Neural crest cell (in vitro differentiated cells): Measurements from ENCODE around the gene SYNJ1. TPM values are rescaled to one million over a fixed set of nuclear protein-coding genes. Genes with fewer than 3 reads are reported as not detected.

Experiments used
- DNase-seq: peaks from one replicate; pipeline ENCODE4 v3.0.0; 2021; ENCODE audit warnings: low read depth, mixed read lengths, low spot score
- H3K27ac Mint-ChIP-seq: one replicate; pipeline ENCODE4 v1.8.0; 2021; ENCODE audit warnings: mild to moderate bottlenecking, mixed read lengths; ENCODE audit not compliant: unreplicated experiment
- H3K27me3 Mint-ChIP-seq: 2 replicates; pipeline ENCODE4 v1.8.0; 2021; ENCODE audit warnings: low read depth, mild to moderate bottlenecking, mixed read lengths
- H3K36me3 Mint-ChIP-seq: 2 replicates; pipeline ENCODE4 v1.8.0; 2021; ENCODE audit warnings: low read depth, mild to moderate bottlenecking, mixed read lengths
- H3K4me1 Mint-ChIP-seq: 2 replicates; pipeline ENCODE4 v1.8.0; 2021; ENCODE audit warnings: mixed read lengths
- H3K4me3 Mint-ChIP-seq: one replicate; pipeline ENCODE4 v1.8.0; 2021; ENCODE audit warnings: mild to moderate bottlenecking, mixed read lengths
- H3K9me3 Mint-ChIP-seq: 2 replicates; pipeline ENCODE4 v1.8.0; 2021; ENCODE audit warnings: mixed read lengths
- total RNA-seq: library from RNA; stranded (reverse); gene quantifications from 2 replicates; pipeline ENCODE4 v1.2.1, GENCODE V29; 2021
- TF ChIP-seq, protein P1 (sequence below): fragments of 200-600 bp; sonication (generic); conservative IDR thresholded peaks from 2 replicates; pipeline ENCODE4 v1.5.0; 2021; ENCODE audit warnings: antibody characterized with exemption, mild to moderate bottlenecking

The SYNJ1 gene
- total RNA-seq, 1 donor from 2014 or later: 11.1 TPM

GRCh38 chr21:32693581-32693980, 34.2 kb downstream of the SYNJ1 start:
- Mint-ChIP-seq H3K4me1 (no peaks in the 10 kb centered on the region), H3K36me3 (no peaks in the 10 kb centered on the region), H3K27ac (no peak overlapping the region), H3K27me3 (no peaks in the 10 kb centered on the region), H3K4me3 (no peak overlapping the region), H3K9me3 (no peaks in the 10 kb centered on the region)
- no peak for DNase-seq
- TF ChIP-seq, protein P1, sequence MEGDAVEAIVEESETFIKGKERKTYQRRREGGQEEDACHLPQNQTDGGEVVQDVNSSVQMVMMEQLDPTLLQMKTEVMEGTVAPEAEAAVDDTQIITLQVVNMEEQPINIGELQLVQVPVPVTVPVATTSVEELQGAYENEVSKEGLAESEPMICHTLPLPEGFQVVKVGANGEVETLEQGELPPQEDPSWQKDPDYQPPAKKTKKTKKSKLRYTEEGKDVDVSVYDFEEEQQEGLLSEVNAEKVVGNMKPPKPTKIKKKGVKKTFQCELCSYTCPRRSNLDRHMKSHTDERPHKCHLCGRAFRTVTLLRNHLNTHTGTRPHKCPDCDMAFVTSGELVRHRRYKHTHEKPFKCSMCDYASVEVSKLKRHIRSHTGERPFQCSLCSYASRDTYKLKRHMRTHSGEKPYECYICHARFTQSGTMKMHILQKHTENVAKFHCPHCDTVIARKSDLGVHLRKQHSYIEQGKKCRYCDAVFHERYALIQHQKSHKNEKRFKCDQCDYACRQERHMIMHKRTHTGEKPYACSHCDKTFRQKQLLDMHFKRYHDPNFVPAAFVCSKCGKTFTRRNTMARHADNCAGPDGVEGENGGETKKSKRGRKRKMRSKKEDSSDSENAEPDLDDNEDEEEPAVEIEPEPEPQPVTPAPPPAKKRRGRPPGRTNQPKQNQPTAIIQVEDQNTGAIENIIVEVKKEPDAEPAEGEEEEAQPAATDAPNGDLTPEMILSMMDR: no peak

GRCh38 chr21:32690085-32690484, 37.7 kb downstream of the SYNJ1 start:
- Mint-ChIP-seq H3K9me3 (no peaks in the 10 kb centered on the region), H3K4me1 (no peaks in the 10 kb centered on the region), H3K27me3 (no peaks in the 10 kb centered on the region), H3K4me3 (no peak overlapping the region), H3K27ac (no peak overlapping the region), H3K36me3 (no peaks in the 10 kb centered on the region)
- no peak for DNase-seq
- TF ChIP-seq, protein P1: no peak

DNA sequence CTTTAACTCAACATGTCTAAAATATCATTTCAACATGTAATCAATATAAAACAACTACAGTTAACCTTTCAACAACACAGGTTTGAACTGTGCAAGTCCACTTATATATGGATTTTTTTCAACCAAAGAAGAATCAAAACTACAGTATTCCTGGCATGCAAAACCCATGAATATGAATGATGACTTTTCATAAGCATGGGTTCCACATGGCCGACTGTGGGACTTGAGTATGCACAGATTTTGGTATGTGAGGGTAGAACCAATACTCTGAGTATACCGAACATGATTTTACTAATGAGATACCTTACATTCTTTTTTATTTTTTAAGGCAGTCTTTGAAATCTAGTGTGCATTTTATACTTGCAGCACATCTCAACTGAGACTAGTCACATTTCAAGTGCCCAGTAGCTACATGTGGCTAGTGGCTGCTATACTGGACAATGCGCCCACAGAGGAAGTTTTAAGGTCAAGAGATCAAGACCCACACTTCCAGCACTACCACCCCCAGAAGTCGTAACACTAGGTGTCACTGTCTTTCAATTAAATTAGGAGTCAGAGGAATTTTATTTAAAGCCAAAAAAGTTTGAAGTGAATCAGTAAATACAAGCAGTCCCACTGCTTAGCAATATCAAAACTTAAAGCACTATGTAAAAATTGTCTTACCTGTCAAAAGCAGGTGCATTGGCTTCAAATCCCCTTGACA, 40.0 kb downstream of the SYNJ1 start:
- Mint-ChIP-seq H3K9me3 (no peaks in the 10 kb centered on the region), H3K4me3 (no peak overlapping the region), H3K27ac (no peak overlapping the region), H3K4me1 (no peaks in the 10 kb centered on the region), H3K36me3 (no peaks in the 10 kb centered on the region), H3K27me3 (no peaks in the 10 kb centered on the region)
- TF ChIP-seq, protein P1: no peak
- DNase-seq: no peak

- DNase-seq: no peak
- H3K27me3 Mint-ChIP-seq: no peaks in the 10 kb centered on the region
- TF ChIP-seq, protein P1: no peak
Observed at GRCh38 chr21:32682696-32683474, 44.9 kb downstream of the SYNJ1 start.

GRCh38 chr21:32674731-32675130, 53.1 kb downstream of the SYNJ1 start:
- no peak overlapping the region for H3K4me3 Mint-ChIP-seq
- no peak overlapping the region for H3K27ac Mint-ChIP-seq
- no peaks in the 10 kb centered on the region for H3K9me3 Mint-ChIP-seq
- no peaks in the 10 kb centered on the region for H3K4me1 Mint-ChIP-seq
- TF ChIP-seq, protein P1: no peak
- no peaks in the 10 kb centered on the region for H3K36me3 Mint-ChIP-seq
- no peaks in the 10 kb centered on the region for H3K27me3 Mint-ChIP-seq
- no peak for DNase-seq

More at GRCh38 chr21:32682696-32683474, 44.9 kb downstream of the SYNJ1 start:
- Mint-ChIP-seq H3K36me3 (no peaks in the 10 kb centered on the region), H3K9me3 (no peaks in the 10 kb centered on the region), H3K4me3 (no peak overlapping the region), H3K27ac (no peak overlapping the region), H3K4me1 (no peaks in the 10 kb centered on the region)
